ENCODE results near the gene RAB40B. TPM values are rescaled to one million over a fixed set of nuclear protein-coding genes. Genes with fewer than 3 reads are reported as not detected.
A peak's percentile ranks its signal among the peaks of the same experiment; 100 is the strongest.

The RAB40B gene
- polyA plus RNA-seq, 6 donors from 2014 or later: 1.2 to 3.0 (median 2.3) TPM

DNA sequence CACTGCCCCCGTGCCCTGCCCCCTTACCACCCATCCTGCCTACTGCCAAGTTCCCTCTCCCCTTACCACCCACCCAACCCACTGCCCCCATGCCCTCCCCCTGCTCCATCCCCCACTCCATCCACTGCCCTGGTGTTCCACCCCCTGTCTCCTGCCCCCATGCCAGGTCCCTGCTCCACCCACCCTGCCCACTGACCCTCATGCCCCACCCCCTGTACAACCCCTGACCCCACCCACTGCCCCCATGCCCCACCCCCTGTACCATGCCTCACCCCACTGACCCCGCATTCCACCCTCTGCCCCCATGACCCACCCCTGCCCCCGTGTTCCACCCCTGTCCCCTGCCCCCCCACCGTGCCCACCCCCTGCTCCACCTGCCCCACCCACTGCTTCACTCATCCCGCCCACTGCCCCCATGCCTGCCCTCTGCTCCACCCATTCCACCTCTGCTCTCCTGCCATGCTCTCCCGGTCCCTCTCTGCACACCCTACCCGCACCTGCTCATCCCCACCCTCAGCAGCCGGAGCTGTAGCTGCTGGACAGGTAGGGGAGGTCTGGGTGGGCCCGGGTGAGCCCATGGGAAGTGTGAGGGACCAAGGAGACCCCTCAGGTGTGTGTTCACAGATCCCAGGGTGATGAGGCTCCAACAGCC lies 10.7 kb upstream of the RAB40B start:
- H3K4me3 Mint-ChIP-seq: no peak overlapping the region

GRCh38 chr17:82705756-82706155 lies 7.3 kb upstream of the RAB40B start:
- Mint-ChIP-seq H3K9me3 (no peaks in the 10 kb centered on the region), H3K27me3 (no peaks in the 10 kb centered on the region), H3K4me3 (no peak overlapping the region), H3K27ac (no peak overlapping the region), H3K36me3 (no peaks in the 10 kb centered on the region), H3K4me1 (peaks cover 8 to 12% (median 12%) of the 10 kb centered on the region in 3 donors)
- DNase-seq (no peak), ATAC-seq (ENCODE audit: low read depth in 2 of 2) (no peak)

More for the DNA sequence above, 10.7 kb upstream of the RAB40B start:
- H3K4me1 Mint-ChIP-seq: peaks cover 8 to 12% (median 12%) of the 10 kb centered on the region in 3 donors
- DNase-seq (no peak), ATAC-seq (ENCODE audit: low read depth in 2 of 2) (no peak)
- H3K9me3 Mint-ChIP-seq: no peaks in the 10 kb centered on the region
- no peak overlapping the region for H3K27ac Mint-ChIP-seq
- H3K27me3 Mint-ChIP-seq: no peaks in the 10 kb centered on the region
- no peaks in the 10 kb centered on the region for H3K36me3 Mint-ChIP-seq

- Mint-ChIP-seq H3K4me1 (peaks cover 8 to 12% (median 12%) of the 10 kb centered on the region in 3 donors), H3K4me3 (no peak overlapping the region), H3K27me3 (no peaks in the 10 kb centered on the region), H3K9me3 (no peaks in the 10 kb centered on the region), H3K27ac (no peak overlapping the region), H3K36me3 (no peaks in the 10 kb centered on the region)
- DNase-seq: no peak
- no peak for ATAC-seq (ENCODE audit: low read depth in 2 of 2)
Measured at GRCh38 chr17:82704886-82705285, 6.4 kb upstream of the RAB40B start.

DNA sequence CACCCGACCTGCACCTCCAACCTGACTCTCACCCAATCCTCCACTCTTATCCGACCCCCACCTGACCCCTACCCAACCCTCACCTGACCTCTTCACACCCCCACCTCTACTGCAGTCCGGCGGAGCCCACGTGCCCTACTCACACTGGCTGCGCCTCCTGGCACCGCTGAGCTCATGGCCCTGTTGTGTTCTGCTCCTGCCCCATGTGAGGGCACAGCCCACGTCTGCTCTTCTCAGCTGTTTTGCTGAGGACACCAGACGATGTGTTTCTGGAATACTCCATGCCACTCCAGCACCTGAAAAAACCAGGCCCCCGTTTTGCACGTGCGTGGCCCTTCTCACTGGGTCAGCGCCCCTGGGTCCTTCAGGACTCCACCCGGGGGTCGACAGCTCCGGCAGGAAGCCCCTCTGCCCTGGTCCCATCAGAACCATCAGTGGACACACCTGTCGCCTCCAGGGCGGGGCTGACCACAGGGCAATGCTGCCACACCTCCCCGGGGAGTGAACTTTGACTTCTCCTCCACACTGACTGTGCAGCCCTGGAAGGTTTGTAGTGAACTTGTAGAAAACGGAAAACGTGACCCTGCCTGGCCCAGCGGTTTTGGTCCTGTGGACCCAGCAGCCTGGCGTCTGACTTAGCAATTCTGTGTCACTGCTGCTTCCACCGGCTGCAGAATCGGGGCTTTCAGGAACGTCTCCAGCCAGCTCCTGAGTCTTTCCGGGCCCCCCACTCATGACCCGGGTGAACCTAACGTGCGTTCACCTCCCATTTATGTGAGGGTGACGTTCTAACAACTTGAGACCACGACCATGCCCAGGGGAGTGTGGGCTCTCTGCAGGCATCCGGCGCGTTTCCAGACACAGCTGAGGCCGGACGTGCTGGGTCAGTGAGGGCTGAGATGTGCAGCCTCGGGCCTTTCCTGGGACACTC lies 5.7 kb upstream of the RAB40B start:
- no peak for ATAC-seq (ENCODE audit: low read depth in 2 of 2)
- peaks cover 9 to 19% (median 18%) of the 10 kb centered on the region in 3 donors for H3K4me1 Mint-ChIP-seq
- H3K9me3 Mint-ChIP-seq: no peaks in the 10 kb centered on the region
- no peaks in the 10 kb centered on the region for H3K36me3 Mint-ChIP-seq
- no peak for DNase-seq
- no peaks in the 10 kb centered on the region for H3K27me3 Mint-ChIP-seq
- no peak overlapping the region for H3K4me3 Mint-ChIP-seq
- no peak overlapping the region for H3K27ac Mint-ChIP-seq

DNA sequence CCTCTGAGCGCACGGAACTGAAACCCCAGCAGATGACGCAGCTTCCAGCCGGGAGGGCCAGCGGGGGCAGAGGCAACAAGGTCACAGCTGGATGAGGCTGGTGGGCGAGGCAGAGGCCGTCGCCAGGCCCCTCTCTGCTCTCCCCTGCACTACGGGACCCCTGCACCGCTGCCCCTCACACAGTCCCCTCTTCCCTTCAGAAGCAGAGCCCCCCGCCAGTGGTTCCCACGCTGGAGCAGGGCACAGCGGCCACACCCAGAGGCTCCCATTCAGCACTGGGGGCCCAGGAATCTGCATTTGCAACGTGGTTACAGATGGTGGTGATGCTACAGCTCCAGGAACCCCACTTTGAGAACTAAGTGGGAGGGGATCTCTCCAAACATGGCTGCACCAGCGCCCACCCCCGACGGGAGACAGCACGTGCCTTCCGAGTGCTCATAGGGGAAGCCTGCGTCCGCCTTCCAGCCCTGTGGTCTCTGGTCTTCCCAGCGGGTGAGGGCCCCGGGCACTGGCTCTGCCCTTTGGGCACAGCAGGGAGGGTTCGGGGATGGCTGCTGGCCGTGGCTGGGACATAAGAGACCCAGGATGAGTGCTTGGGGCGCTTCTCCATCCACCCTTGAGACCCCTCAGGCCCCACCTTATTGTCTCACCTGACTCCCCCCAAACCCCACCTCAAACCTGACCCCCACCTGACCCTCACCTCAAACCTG lies 4.7 kb upstream of the RAB40B start:
- Mint-ChIP-seq H3K4me1 (peaks cover 15 to 19% (median 17%) of the 10 kb centered on the region in 3 donors), H3K9me3 (no peaks in the 10 kb centered on the region), H3K27me3 (no peaks in the 10 kb centered on the region), H3K36me3 (no peaks in the 10 kb centered on the region), H3K27ac (no peak overlapping the region), H3K4me3 (no peak overlapping the region)
- DNase-seq (no peak), ATAC-seq (ENCODE audit: low read depth in 2 of 2) (no peak)

DNA sequence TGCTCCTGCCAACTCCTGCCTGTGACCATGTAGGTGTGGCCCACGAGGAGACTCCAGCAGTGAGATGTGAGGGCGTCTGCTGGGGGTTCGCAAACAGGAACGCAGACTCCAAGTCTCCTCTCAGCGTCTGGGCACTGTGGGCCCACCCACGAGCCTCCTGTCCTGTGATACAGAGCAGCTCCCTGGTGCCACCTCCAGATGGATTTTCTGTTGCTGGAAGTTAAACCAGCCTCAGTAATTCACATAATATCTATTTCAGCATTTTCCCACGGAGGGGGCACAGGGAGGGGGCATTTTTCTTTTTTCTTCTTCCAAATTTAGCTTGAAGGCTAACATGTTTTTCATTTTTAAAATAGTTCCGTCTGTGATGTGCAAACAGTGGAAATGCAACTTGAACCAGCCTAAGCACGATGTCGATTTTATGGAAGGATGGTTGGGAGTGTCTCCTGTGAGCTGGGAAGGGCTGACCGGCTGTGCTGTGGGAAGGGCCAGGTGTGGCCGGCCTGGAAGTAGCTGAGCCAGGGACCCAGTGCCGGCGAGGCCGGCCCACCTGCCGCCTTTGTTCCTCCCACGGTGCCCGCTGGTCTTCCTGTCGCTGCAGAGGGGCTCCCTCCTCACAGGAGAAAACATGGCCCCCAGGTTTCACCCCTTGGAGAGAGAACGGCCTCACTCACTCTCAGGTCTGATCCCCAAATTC lies 3.9 kb upstream of the RAB40B start:
- Mint-ChIP-seq H3K4me3 (peak overlapping the region in 1 of 8 donors; percentile 58), H3K27ac (peak overlapping the region in 1 of 6 donors; percentile 77), H3K9me3 (no peaks in the 10 kb centered on the region), H3K36me3 (no peaks in the 10 kb centered on the region), H3K4me1 (peaks cover 8 to 11% (median 10%) of the 10 kb centered on the region in 3 donors), H3K27me3 (peaks cover 0 to 1% (median 0%) of the 10 kb centered on the region in 3 donors)
- ATAC-seq (ENCODE audit: low read depth in 2 of 2) (no peak), DNase-seq (no peak)

- DNase-seq: no peak
- Mint-ChIP-seq H3K9me3 (peaks cover 0 to 11% (median 6%) of the 10 kb centered on the region in 7 donors), H3K36me3 (peaks cover 5% of the 10 kb centered on the region in 2 donors), H3K4me1 (peaks cover 10 to 12% (median 12%) of the 10 kb centered on the region in 3 donors), H3K27ac (peak overlapping the region in 1 of 6 donors; percentile 86), H3K4me3 (peak overlapping the region; percentile 78 to 95 (median 90)), H3K27me3 (peaks cover 0 to 14% (median 4%) of the 10 kb centered on the region in 3 donors)
- no peak for ATAC-seq (ENCODE audit: low read depth in 2 of 2)
Measured at GRCh38 chr17:82699551-82699950, 1.1 kb upstream of the RAB40B start.

DNA sequence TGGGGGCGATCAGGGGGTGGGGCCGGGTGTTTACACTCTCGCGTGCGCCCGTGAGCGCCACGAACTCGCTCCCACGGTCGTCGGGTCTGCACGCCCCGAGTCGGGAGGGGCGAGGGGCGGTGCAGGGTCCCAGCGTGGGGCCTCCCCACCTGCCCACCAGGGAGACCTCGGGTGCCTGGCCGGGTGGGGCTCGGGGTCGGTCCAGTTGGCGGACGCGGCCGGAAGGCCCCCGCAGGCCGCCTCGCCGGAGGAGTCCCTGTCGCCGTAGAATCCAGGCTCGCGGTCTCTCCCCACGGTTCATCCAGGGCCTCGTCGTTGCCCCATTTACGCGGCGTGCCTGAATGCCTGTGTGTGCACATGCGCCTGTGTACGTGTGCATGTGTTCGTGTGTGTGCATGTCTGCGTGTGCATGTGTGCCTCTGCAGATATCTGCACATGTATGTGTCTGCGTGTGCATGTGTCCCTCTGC lies 510 bp upstream of the RAB40B start:
- Mint-ChIP-seq H3K36me3 (peaks cover 5 to 10% of the 10 kb centered on the region in 2 donors), H3K9me3 (peaks cover 0 to 17% (median 11%) of the 10 kb centered on the region in 7 donors), H3K4me1 (peaks cover 10 to 12% (median 12%) of the 10 kb centered on the region in 3 donors), H3K27me3 (peaks cover 0 to 18% (median 4%) of the 10 kb centered on the region in 3 donors), H3K4me3 (peak overlapping the region; percentile 78 to 95 (median 90)), H3K27ac (peak overlapping the region in 3 of 6 donors; percentile 10 to 86 (median 81))
- ATAC-seq (ENCODE audit: low read depth in 2 of 2): no peak
- DNase-seq: no peak

DNA sequence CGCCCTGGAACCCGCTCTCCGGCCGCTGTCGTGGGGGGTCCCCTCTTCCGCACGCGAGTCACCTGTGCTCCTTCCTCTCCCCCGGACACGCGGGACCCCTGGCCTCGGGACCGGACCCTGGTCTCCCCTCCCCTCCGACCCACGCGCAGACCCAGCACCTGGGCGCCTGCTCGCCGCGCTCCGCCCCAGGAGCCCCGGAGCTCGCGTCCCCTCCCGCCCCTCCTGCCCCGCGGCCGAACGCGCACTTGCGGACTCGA lies 762 bp downstream of the RAB40B start:
- no peak for ATAC-seq (ENCODE audit: low read depth in 2 of 2)
- Mint-ChIP-seq H3K36me3 (peaks cover 5 to 10% of the 10 kb centered on the region in 2 donors), H3K9me3 (peaks cover 0 to 23% (median 17%) of the 10 kb centered on the region in 7 donors), H3K4me1 (peaks cover 10 to 12% (median 12%) of the 10 kb centered on the region in 3 donors), H3K27me3 (peaks cover 0 to 18% (median 4%) of the 10 kb centered on the region in 3 donors), H3K4me3 (peak overlapping the region; percentile 15 to 92 (median 76)), H3K27ac (no peak overlapping the region)
- DNase-seq: no peak

DNA sequence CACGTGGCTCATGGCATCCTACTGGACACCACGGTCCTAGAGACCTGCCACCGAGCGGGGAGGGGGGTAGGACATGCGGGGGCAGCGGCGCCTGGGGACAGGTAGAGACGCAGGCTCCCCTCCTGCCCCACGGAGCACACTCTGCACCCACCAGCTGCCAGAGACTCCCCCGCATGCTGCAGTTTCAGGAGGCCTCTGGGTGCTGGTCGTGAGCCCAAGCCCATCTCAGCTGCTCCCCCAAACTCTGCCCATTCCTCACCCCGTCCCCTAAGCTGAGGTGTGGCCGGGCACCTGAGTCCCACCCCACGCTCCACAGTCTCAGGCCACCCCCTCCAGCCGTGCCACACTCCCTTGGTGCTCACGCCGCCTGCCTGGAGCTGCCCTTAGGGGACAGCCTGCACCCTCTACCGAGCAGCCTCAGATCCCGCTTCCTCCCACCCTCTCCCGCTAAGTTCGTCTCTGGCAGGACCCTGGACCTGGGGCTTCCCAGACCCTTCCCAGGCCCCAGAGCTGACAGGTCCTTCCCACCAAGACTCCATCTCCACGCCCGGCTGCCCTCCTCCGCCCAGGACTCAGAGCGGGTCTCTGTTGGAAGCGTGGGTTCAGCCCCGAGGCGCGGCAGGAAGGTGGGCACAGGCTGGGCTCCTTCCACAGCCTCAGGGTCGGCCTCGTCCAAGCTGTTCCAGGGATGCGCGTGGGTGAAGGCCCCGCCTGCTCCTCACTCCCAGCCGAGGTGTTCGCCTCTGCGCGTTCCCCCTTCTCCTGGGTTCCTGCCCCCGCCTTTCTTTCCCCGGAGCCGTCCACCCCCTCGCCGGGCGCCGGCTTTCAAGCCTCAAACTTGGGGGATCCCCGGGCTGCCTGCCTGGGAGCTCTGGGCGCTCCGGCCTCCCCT lies 1.3 kb downstream of the RAB40B start:
- no peak for ATAC-seq (ENCODE audit: low read depth in 2 of 2)
- peaks cover 0 to 18% (median 4%) of the 10 kb centered on the region in 3 donors for H3K27me3 Mint-ChIP-seq

GRCh38 chr17:82696259-82696658 lies 2.2 kb downstream of the RAB40B start:
- peaks cover 10 to 12% (median 12%) of the 10 kb centered on the region in 3 donors for H3K4me1 Mint-ChIP-seq
- DNase-seq: no peak
- peaks cover 5 to 10% of the 10 kb centered on the region in 2 donors for H3K36me3 Mint-ChIP-seq
- no peak for ATAC-seq (ENCODE audit: low read depth in 2 of 2)
- H3K27me3 Mint-ChIP-seq: peaks cover 0 to 18% (median 4%) of the 10 kb centered on the region in 3 donors
- H3K4me3 Mint-ChIP-seq: peak overlapping the region in 6 of 8 donors; percentile 9 to 66 (median 36)
- peaks cover 0 to 23% (median 17%) of the 10 kb centered on the region in 7 donors for H3K9me3 Mint-ChIP-seq
- H3K27ac Mint-ChIP-seq: no peak overlapping the region

More for the DNA sequence above, 1.3 kb downstream of the RAB40B start:
- Mint-ChIP-seq H3K36me3 (peaks cover 5 to 10% of the 10 kb centered on the region in 2 donors), H3K27ac (no peak overlapping the region), H3K4me1 (peaks cover 10 to 12% (median 12%) of the 10 kb centered on the region in 3 donors), H3K4me3 (peak overlapping the region; percentile 37 to 92 (median 69)), H3K9me3 (peaks cover 0 to 23% (median 17%) of the 10 kb centered on the region in 7 donors)
- no peak for DNase-seq

DNA sequence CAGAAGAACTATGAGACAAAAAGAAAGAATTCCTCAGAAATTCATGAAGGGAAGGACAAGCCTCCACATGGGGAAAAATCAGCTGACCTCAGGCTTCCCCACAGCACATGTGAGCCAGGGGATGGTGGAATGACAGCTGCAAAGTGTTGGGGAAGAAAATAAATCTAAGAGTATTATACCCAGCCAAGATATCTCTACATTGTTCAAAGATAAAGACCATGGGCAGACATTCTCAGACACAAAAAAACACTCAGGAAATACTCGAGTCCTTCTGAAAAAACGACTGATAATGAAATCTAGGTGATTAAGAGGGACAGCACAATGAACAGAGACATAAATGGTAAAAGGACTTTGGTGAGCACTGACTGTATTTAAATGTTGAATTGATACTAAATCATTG lies 3.9 kb downstream of the RAB40B start:
- peaks cover 5 to 18% of the 10 kb centered on the region in 2 donors for H3K36me3 Mint-ChIP-seq
- ATAC-seq (ENCODE audit: low read depth in 2 of 2) (no peak), DNase-seq (no peak)
- peaks cover 8 to 17% (median 10%) of the 10 kb centered on the region in 3 donors for H3K4me1 Mint-ChIP-seq
- H3K27me3 Mint-ChIP-seq: peaks cover 0 to 18% (median 4%) of the 10 kb centered on the region in 3 donors
- H3K9me3 Mint-ChIP-seq: peaks cover 0 to 23% (median 17%) of the 10 kb centered on the region in 7 donors
- H3K27ac Mint-ChIP-seq: no peak overlapping the region
- peak overlapping the region in 1 of 8 donors; percentile 68 for H3K4me3 Mint-ChIP-seq
